GM18520 (cell line): ENCODE measurements around the gene LTBP4.
"Not testable (repeated sequence)": the region's sequence is repeated elsewhere in the genome, so short reads cannot be mapped to it uniquely, and the experiment has no call there.

Experiments used
- ATAC-seq: cut with Tn5 transposase; IDR thresholded peaks from one replicate; pipeline ENCODE4 v1.9.1; 2021; ENCODE audit not compliant: unreplicated experiment

The LTBP4 gene

DNA sequence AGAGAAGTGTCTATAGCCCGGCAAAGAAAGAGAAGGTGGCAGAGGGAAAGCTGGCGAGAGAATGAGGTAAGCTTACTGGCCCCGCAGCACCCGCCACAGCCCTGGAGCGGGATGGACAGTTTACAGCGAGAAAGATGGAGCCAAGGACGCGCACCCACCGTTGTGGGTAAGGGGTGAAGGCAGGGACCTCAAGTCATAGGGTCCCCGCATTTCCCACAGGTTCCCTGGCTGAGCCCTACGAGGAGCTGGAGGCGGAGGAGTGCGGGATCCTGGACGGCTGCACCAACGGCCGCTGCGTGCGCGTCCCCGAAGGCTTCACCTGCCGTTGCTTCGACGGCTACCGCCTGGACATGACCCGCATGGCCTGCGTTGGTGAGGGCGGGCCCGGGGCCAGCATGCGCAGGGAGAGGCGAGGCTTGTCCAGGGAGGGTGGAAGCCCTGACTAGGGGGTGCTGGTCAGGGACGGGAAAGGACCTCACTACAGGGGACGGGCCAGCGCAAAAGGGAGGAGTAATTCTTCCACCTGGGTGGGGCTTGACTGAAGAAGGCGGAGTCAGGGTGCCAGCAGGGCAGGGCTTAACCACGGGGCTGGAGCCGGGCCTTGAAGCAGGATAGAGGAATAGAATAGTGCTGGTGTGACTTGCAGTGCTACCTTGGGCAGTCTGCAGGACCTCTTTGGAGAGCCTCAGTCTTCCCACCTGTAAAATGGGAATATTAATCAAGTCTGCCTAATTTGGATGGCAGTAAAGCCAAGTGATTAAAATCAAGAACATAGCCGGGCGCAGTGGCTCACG, 26.5 kb downstream of the LTBP4 start:
- ATAC-seq = no peak

DNA sequence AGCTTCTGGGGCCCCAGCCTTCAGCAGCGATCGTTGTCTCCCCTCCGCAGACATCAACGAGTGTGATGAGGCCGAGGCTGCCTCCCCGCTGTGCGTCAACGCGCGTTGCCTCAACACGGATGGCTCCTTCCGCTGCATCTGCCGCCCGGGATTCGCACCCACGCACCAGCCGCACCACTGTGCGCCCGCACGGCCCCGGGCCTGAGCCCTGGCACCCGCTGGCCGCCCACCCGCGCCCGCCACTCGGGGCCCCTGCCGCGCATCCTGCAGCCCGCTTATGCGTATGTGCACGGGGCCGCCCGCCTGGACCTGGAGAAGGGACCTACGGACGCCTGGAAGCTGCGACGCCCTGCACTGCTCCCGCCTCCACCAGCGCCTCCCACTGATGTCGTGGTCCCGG, 28.2 kb downstream of the LTBP4 start:
- no peak for ATAC-seq

DNA sequence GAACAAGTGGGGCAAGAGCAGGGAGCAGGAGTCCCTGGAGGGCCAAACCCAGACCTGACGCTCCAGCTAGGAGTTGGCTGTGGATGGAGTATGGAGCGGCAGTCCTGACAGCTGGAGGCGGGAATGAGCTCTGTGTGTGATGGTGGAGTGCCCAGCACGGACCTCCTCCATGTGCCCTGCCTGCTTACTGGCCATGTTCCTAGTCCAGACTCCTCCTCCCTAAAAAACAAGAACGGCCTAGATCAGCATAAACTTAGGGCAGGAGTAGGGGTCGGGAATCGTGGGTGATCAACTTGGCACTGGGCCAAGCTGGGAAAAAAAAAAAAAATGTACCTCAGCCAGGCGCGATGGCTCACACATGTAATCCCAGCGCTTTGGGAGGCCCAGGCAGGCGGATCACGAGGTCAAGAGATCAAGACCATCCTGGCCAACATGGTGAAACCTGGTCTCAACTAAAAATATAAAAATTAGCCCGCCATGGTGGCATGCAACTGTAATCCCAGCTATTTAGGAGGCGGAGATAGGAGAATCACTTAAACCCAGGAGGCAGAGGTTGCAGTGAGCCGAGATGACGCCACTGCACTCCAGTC, 29.5 kb downstream of the LTBP4 start:
- ATAC-seq = no peak

DNA sequence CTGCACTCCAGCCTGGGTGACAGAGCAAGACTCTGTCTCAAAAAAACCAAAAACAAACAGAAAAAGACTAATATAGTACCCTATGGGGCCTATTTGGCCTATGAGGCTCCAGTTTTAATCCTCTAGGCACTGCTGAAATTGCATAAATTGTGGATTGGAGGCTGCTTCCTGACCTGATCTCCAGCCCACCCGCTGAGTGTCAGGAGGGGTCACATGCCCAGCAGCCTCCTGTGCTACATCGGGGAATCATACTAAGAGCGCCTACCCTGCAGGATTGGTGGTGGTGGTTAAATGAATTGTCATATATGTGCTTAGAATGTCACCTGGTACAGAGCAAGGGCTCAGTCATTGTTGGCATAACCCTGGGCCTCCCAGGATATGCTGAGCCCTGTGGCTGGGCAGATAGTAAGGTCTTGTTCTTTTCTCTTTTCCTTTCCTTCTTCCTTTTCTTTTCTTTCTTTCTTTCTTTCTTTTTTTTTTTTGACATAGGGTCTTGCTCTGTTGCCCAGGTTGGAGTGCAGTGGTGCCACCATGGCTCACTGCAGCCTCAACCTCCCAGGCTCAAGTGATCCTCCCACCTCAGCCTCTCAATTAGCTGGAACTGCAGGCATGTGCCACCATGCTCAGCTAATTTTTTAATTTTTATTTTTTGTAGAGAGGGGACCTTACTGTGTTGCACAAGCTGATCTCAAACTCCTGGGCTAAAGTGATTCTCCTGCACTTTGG, 31.3 kb downstream of the LTBP4 start:
- ATAC-seq = no peak

DNA sequence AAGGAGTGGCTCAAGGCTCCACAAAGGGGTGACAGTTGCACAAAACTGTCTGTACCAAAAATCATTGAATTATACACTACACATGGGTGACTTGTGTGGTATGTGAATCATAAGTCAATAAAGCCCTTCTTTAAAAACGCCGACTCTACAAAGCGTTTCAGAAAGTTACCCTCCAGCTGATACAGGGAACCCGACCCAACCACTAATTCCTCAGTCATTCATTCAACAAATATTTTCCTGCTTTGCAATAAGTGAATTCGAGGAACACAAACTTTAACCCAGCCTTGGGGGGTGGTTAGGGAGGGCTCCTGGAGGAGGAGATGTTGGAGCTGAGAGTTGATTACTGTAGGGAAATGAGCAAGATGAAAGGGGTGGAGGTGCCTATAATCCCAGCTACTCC, 32.0 kb downstream of the LTBP4 start:
- ATAC-seq = no peak

DNA sequence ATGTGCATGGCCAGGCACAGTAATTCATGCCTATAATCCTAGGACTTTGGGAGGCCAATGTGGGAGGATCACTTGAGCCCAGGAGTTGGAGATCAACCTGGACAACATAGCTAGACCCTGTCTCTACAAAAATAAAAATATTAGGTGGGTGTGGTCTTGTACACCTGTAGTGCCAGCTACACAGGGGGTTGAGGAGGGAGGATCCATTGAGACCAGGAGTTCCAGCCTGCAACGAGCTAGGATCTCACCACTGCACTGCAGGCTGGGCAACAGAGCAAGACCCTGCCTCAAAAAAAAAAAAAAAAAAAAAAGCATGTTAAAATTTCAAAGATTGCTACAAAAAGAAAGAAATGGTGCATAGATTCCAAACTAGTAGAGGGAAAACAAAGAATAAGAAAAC, 37.2 kb downstream of the LTBP4 start:
- ATAC-seq = no peak

DNA sequence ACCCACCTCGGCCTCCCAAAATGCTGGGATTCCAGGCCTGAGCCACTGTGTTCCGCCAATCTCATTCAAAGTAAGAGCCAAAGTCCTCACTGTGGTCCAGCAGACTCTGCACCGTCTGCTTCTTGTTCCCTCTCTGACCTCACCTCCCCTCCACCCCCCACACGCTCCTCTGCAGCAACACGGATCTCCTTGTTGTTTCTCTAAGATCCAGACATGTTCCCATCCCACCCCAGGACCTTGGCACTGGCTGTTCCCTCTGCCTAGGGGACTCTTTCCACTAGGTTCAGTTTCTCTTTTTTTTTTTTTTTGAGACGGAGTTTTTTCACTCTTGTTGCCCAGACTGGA, 38.4 kb downstream of the LTBP4 start:
- ATAC-seq = no peak

DNA sequence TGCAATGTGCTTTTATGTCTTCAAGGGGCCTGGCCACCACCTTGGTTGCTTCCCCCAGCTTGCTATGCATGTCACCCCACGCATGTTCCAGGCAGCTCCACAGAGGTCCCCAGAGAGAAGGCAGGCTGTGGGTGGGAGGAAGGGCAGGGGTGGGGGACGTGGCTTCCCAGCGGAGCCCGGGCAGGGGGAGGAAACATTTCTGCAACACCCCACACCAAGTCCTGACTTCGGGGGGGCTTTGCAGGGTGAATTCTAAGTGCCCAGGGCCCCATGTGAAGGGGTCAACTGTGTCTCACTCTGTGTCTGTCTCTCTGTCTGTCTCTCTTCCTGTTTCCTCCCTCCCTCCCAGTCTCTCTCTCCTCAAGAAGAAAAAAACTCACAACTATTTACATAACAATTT, 39.6 kb downstream of the LTBP4 start:
- no peak for ATAC-seq

DNA sequence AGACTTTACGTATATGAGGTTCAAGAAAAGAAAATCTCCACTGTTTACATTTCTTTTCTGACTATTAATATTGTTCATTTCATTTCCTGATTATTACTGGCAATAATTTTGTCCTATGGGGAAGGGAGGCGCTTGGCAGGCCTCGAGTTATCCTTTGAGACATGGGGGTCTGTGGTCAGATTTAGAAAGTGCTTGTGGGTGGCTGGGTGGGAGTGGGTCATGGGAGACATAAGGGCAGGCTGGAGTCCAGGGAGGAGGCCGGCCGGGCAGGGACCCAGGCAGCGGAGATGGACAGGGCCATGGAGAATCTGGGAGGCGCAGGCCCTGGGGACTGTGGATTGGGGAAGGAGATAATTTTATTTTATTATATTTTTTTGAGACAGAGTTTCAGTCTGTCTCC, 40.1 kb downstream of the LTBP4 start:
- ATAC-seq = no peak

DNA sequence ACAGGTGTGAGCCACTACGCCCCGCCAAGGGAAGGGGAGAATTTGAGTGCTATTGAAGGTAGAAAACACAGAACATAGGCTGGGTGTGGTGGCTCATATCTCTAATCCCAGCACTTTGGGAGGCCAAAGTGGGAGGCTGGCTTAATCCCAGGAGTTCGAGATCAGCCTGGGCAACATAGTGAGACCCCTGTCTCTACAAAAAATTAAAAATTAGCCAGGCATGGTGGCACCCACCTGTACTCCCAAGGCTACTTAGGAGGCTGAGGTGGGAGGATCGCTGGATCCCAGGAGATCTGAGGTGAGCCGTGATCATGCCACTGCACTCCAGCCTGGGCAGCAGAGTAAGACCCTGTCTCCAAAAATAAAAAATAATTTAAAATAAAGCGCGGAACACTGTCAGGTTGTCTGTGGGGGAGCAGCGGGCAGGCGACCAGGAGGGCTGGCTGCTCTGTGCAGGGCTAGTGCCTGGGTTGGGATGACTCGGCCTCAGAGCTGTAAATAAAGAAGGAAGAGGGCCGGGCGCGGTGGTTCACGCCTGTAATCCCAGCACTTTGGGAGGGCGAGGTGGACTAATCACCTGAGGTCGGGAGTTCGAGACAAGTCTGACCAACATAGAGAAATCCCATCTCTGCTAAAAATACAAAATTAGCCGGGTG, 41.0 kb downstream of the LTBP4 start:
- no peak for ATAC-seq

DNA sequence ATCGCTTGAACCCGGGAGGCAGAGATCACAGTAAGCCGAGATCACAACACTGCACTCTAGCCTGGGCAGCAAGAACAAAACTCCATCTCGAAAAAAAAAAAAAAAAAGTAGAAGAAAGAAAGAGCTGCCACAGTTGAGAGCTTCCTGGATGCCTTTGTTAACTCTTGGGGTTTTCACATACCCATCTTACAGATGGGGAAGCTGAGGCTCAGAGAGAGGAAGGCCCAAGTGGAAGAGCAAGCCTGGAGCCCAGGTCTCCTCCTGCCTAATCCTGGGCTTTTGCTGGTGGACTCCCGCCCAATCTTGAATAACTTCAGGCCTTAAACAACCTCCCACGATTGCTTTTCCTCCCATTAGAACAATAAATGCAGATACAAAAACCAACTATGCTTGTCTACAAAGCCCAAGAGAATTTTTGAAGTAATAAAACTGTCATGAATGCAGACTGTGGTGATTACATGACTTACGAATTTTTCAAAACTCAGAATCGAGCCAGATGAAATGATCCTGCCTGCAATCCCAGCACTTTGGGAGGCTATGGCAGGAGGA, 41.7 kb downstream of the LTBP4 start:
- no peak for ATAC-seq

DNA sequence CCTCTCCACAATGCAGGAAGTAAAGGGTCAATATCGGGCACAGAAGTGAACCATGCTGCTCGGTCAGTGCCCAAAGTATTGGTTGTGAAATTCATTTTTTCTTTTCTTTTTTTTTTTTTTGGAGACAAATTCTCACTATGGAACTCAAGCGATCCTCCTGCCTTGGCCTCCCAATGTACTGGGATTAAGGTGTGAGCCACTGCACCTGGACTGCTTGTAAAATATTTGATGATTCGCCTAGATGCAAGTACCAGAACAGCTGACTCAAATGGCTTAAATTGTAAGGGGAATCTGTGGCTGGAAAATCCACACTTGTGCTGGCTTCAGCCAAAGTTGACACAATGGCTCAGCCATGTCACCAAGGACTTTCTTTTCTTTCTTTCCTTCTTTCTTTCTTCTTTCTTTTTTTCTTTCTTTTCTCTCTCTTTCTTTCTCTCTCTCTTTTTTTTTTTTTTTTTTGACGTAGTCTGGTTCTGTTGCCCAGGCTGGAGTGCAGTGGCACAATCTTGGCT, 45.6 kb downstream of the LTBP4 start:
- no peak for ATAC-seq

DNA sequence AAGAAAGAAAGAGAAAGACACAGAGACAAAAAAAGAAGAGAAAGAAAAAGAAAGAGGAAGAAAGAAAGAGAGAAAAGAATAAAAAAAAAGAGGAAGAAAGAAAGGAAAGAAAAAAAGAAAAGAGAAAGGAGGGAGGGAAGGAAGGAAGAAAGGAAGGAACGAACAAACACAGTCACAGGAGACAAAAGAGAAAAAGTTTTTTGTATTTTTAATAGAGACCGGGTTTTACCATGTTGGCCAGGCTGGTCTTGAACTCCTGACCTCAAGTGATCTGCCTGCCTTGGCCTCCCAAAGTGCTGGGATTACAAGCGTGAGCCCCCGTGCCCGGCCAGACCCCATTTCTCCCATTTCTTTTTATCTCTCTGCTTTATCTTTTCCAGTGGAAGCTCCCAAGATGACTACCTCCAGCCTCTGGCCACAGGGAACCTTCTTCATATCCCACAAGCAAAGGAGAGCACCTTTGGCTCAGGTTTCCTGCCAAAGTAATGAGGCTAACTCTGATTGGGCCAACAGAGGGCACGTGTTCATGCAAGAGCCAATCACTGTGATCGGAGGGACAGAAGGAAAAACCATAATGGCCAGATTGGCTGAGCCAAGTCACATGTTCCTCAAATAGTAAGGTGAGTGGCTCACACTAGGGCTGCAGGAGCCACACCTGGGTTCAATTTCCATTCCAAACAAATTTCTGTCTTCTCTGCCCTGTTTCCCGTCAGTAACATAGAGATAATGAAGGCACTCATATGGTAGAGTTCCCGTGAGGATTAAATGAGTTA, 48.9 kb downstream of the LTBP4 start:
- ATAC-seq = not testable (repeated sequence)

DNA sequence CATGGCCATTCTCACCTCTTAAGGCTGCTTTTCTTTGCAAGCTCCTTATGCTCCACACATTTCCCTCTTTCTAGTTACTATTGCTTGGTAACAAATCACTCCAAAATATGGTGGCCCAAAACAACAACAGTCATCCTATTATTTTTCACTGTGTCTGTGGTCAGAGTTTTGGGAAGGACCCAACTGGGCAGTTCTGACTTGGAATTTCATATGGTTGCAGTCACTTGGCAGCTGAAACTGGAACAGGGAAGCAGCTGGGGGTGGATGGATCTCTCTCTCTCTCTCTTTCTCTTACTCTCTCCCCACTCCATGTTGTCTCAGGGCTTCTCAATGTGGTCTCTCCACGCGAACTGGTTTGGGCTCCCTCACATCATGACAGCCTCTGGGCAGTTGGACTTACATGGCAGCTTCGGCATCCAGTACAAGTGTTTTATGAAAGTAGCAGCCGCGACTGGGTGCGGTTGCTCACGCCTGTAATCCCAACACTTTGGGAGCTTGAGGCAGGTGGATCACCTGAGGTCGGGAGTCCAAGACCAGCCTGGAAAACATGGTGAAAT, 49.7 kb downstream of the LTBP4 start:
- no peak for ATAC-seq

DNA sequence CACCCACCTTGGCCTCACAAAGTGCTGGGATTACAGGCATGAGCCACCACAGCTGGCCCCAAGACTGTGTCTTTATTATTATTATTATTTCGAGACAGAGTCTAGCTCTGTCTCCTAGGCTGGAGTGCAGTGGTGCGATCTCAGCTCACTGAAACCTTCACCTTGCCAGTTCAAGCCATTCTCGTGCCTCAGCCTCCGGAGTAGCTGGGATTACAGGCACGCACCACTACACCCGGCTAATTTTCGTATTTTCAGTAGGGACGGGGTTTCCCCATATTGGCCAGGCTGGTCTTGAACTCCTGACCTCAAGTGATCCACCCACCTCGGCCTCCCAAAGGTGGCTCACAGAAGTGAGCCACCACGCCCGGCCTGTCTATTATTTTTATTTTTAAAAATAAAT, 51.1 kb downstream of the LTBP4 start:
- not testable (repeated sequence) for ATAC-seq

DNA sequence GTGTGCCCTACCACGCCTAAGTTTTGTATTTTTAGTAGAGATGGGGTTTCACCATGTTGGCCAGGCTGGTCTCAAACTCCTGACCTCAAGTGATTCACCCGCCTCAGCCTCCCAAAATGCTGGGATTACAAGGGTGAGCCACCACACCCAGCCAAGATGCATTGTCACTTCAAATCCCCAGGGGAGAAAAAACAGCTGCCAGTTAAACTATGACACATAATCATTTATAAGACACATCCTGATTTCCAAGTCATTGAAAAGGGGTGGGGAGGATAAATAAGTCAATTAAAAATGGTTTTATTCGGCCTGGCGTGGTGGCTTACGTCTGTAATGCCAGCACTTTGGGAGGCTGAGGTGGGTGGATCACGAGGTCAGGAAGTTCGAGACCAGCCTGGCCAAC, 54.5 kb downstream of the LTBP4 start:
- ATAC-seq = not testable (repeated sequence)

DNA sequence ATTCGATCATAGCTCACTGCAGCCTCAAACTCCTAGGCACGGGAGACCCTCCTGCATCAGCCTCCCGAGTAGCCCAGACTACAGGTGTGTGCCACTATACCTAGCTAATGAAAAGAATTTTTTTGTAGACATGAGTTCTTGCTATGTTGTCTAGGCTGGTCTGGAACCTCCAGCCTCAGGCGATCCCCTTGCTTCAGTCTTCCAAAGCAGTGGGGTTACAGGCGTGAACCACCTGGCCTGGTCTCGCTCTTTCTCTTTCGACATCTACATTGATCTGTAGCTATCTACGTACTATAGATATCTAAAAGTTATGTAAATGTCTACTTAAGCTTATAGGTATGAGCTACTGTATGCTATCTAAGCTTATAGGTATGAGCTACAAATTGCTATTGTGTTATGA, 56.9 kb downstream of the LTBP4 start:
- ATAC-seq = no peak

DNA sequence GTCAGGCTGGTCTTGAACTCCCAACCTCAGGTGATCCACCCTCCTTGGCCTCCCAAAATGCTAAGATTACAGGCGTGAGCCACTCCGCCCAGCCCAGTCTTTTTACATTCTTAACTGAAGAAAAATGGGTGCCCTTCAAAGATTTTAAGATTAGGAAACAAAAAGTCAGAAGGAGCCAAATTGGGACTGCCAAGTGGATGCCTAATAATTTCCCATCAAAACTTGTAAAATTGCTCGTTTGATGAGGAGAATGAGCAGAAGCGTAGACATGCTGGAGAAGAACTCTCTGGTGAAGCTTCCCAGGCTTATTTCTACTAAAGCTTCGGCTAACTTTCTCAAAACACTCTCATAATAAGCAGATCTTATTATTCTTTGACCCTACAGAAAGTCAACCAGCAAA, 57.9 kb downstream of the LTBP4 start:
- ATAC-seq = no peak

DNA sequence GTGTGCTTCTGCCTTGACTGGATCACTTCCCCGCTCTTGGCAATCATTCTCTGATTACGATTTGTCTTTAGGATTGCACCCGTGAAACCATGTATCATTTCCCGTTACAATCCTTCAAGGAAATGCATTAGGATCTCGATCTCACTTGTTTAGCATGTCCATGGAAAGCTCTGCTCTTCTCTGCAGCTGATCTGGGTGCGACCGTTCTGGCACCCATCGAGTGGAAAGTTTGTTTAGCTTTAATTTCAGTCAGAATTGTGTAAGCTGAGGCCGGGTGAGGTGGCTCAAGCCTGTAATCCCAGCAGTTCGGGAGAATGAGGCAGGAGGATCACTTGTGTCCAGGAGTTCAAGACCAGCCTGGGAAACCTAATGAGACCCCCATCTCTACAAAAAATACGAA, 58.4 kb downstream of the LTBP4 start:
- ATAC-seq = no peak

DNA sequence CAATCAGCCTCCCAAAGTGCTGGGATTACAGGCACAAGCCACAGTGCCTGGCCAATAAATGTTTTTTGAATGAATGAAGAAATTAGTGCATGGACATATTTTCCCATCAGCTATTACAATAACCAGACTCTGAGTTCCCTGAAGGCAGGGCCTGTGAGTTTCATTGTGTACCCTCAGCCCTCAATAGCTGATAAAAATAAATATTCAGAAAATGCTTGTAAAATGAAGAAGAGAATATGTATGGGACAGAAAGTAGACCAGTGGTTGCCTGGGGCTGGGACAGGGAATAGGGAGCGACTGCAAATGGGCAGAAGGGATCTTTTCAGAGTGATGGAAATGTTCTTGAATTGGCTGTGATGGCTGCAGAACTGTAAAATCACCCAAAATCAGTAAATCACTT, 60.4 kb downstream of the LTBP4 start:
- no peak for ATAC-seq
